ENCODE data around the gene SPAG17.

Gene SPAG17

DNA sequence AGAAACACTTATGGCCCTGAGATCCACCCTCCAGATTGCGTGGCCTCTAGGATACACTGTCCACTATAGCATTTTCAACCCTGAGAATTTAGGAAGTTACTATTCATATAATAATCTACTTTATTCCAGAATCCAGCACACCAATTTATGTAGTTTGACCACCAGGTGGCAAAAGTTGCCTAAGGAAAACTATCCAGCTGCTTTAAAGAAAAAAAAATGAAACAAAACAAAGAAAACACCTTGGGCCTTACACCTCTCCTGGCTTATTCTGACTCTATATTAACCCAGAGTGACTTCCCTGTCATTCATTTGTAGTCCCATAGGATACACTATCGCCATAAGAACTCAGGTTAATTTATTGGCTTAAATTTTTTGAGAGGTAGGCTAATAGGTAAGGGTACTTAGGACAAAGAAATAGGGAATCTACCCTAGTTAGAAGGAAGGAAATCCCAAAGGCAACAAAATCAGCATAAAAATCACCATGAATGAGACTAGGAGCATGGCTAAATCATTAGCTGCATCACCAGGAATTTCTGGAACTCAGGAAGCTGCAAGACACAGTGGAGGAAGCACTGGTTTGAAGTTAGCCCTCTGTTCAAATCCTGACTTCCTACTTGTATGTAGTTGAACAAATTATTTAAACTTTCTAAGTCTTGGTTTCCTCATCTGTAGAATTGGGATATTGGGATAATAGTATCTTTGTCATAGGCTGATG, 107.5 kb downstream of the SPAG17 start:
- peak; percentile 58 to 64 for DNase-seq (ENCODE audit: low read depth in 2 of 2)

DNA sequence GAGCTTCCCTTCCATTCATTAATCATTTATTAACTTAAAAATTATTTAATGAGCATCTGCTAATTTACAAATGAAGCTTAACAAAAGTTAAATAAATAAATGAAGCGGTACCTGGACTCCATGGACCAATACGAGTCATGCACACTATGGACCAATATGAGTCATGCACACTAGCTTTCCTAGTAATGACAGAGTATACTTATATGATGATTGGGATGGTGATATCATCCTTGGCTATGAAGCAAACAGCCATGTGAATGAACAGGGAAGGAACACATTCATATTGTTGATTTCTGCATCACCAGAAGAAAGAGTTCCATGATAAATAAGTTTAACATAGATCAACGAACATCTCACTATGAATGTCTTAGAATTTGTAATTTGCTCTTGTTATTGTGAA, 109.9 kb downstream of the SPAG17 start:
- DNase-seq (ENCODE audit: low read depth in 2 of 2) = peak in 1 of 2 donors; percentile 33
- TF ChIP-seq, protein P1, sequence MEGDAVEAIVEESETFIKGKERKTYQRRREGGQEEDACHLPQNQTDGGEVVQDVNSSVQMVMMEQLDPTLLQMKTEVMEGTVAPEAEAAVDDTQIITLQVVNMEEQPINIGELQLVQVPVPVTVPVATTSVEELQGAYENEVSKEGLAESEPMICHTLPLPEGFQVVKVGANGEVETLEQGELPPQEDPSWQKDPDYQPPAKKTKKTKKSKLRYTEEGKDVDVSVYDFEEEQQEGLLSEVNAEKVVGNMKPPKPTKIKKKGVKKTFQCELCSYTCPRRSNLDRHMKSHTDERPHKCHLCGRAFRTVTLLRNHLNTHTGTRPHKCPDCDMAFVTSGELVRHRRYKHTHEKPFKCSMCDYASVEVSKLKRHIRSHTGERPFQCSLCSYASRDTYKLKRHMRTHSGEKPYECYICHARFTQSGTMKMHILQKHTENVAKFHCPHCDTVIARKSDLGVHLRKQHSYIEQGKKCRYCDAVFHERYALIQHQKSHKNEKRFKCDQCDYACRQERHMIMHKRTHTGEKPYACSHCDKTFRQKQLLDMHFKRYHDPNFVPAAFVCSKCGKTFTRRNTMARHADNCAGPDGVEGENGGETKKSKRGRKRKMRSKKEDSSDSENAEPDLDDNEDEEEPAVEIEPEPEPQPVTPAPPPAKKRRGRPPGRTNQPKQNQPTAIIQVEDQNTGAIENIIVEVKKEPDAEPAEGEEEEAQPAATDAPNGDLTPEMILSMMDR (IDR thresholded peaks at IDR 0.05; ENCODE audit: low read depth, low read length) = no peak
- H3K4me3 ChIP-seq (replicated peaks in 1 of 2; ENCODE audit: low read depth in 2 of 2, low read length in 2 of 2) = no peak overlapping the region

More for the DNA sequence above, 107.5 kb downstream of the SPAG17 start:
- TF ChIP-seq, protein P1 (IDR thresholded peaks at IDR 0.05; ENCODE audit: low read depth, low read length) = peak; percentile 54
- H3K4me3 ChIP-seq (replicated peaks in 1 of 2; ENCODE audit: low read depth in 2 of 2, low read length in 2 of 2) = no peak overlapping the region

DNA sequence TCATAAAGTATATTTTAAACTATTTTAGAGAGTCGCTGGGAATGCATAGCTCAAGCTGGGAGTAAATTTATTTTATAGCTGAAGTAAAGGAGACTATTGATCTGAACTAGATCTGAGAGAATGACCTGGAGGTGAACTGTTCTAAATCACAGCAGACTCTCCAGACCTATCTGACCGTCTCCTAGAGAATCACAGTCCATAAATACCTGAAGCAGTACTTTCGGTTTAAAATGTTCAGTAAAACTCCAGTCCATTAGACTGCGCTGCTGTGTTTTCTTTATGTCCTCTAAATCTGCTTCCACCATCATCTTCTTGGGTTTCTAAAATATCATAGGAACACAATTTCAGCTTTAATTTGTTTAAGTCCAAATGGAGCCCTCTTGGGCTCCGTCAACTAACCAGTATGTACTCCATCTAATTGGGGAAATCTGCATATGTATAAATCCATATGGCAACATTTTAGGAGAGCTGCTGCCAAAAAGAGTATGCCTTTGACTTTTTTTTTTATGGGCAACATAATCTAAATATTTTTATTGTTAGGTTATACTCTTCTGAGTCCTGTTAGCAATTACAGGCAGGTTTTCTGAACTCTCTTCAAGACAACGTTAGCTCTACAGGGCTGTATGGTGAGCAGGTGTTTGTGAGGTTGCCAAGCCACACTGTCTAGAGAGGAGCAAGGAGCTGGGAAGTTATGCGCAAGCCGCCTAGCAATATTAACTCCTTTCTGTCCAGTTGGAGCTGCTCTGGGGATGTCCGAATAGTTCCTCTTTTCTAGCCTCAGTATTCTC, 111.2 kb downstream of the SPAG17 start:
- DNase-seq (ENCODE audit: low read depth in 2 of 2) = no peak
- TF ChIP-seq, protein P1 (IDR thresholded peaks at IDR 0.05; ENCODE audit: low read depth, low read length) = no peak
- H3K4me3 ChIP-seq (replicated peaks in 1 of 2; ENCODE audit: low read depth in 2 of 2, low read length in 2 of 2) = no peak overlapping the region

DNA sequence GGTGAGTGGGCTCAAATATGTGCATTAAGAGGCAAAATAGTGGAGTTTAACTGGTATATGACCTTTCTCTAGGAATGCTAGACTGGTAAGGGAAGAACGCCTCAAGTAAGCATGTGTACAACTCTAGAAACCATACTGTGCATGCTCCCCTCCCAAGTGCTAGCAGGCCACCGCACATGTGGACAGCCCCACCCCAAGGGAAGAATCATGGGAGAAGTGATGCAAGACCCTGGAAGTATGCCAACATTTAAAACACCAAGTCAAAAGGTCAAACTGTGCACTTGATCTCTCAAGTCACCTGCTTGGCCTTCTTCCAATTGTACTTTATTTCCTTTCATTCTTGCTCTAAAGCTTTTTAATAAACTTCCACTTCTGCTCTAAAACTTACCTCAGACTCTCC, 135.0 kb downstream of the SPAG17 start:
- H3K4me3 ChIP-seq (replicated peaks in 1 of 2; ENCODE audit: low read depth in 2 of 2, low read length in 2 of 2) = no peak overlapping the region
- TF ChIP-seq, protein P1 (IDR thresholded peaks at IDR 0.05; ENCODE audit: low read depth, low read length) = no peak
- no peak for DNase-seq (ENCODE audit: low read depth in 2 of 2)

DNA sequence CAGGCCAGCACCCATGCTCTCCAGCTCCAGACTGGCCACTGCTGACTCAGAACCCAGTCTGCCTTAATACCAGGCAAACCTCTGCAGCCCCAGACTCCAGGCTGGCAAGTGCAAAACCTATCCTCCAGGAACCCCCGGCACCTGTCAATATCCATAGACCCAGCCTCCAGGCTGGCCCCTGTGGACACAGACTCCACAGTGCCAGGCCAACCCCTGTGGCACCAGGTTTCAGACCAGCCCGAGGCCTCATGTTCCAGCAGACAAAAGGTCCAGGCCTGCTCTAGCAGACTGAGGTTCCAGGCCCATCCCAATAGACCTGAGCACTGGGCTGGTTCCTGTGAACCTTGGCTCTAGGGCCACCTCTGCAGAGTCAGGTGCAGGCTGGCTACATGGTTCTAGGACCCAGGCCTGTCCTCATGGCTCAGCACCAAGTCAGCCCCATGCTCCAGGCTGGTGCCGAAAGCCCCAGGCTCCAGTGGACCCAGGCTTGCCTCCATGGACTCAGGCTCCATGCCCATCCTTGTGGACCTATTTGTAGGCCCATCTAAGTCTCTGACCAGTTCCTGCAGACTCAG, 137.3 kb downstream of the SPAG17 start:
- no peak overlapping the region for H3K4me3 ChIP-seq (replicated peaks in 1 of 2; ENCODE audit: low read depth in 2 of 2, low read length in 2 of 2)
- DNase-seq (ENCODE audit: low read depth in 2 of 2) = no peak
- TF ChIP-seq, protein P1 (IDR thresholded peaks at IDR 0.05; ENCODE audit: low read depth, low read length) = no peak

DNA sequence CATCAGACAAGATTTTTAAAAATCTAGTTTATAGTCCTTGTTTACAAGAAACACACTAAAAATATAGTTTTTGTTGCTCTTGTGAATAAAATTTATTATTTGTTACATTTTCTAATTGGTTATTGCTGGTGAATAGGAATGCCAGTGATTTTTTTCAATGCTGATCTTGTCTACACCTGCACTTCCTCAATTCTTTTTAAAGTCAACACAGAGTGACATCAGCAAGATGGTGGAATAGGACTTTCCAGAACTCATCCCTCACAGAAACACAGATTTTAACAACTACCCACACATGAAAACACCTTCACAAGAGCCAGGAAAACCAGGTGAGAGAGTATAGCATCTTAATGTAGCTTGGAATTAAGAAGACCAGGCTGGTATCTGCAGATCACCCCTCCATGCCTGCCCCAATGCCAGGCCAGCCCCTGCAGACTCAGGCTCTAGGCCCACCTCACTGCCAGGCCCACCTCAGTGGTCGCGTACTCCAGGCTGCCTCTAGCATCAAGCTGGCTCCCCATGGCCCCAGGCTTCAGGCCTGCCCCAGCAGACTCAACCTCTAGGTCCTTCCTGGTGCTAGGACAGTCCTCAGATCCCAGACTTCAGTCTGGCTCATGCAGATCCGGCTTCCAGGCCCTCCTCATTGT, 137.9 kb downstream of the SPAG17 start:
- DNase-seq (ENCODE audit: low read depth in 2 of 2) = no peak
- TF ChIP-seq, protein P1 (IDR thresholded peaks at IDR 0.05; ENCODE audit: low read depth, low read length) = no peak
- H3K4me3 ChIP-seq (replicated peaks in 1 of 2; ENCODE audit: low read depth in 2 of 2, low read length in 2 of 2) = no peak overlapping the region

Measured in cardiac fibroblast (primary cell).